Measurements from ENCODE around the gene ZWILCH.
"Not testable (repeated sequence)": the region's sequence is repeated elsewhere in the genome, so short reads cannot be mapped to it uniquely, and the experiment has no call there.

Gene ZWILCH

DNA sequence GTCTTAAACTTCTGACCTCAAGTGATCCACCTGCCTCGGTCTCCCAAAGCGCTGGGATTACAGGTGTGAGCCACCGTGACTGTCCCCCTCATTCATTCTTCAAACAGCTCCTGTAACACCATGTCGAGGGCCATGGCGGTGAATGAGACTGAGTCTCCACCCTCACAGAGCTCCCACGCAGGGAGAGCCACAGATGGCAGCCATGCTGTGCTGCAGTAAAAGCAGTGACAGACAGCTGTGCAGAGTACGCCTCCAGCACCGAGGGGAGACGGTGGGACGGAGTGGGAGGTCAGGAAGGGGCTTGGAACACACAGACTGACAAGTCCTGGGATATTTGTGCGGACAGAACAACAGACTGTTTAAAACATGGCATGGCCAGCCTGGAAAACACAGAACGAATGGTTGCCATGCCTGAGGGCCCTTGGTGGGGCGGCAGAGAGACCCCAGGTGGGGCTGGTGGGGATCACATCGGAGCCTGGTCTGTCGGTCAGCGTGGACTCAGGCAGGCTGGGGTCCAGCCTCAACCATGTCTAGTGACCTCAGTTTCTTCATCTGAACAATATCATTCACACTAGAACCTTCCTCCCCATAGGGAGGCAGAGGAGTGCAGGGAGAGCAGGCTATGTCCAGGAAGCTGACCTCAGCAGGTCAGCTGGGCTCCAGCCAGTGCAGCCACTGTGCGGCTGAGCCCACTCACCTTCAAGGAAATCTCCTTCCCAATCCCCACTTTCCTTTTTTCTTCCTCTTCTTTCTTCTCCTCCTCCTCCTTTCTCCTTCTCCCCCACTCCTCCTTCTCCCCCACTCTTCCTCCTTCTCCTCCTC is 81.2 kb downstream of the ZWILCH start:
- DNase-seq, result no peak

DNA sequence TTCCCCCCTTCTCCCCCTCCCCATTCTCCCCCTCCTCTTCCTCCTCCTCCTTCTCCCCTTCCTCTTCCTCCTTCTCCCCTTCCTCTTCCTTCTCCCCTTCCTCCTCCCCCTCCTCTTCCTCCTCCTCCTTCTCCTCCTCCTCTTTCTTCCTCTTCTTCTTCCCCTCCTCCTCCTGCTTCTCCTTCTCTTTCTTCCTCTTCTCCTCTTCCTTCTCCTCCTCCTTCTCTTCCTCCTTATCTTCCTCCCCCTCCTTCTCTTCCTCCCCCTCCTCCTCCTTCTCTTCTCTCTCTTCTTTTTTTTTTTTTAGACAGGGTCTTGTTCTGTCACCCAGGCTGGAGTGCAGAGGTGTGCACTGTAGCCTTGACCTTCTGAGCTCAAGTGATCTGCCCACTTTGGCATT is 81.9 kb downstream of the ZWILCH start:
- no peak for DNase-seq

DNA sequence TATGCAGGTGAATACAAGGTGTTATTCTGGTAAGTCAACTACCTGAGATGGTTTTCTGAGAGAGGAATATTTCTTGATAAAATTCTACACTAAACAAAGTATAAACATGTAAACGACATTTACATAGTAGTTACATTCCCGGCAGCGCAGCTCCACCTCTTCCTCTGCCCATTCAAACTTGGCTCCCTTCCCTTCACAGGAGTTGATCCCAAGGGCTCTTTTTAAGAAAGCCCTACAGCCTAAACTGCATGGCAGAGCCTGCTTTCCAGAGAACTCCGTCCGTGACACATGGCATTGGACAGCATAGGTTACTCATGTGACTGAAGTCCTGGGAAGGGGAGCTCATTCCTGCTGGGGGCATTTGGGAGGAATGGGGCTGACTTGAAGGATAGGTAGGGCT is 82.6 kb downstream of the ZWILCH start:
- no peak for DNase-seq

DNA sequence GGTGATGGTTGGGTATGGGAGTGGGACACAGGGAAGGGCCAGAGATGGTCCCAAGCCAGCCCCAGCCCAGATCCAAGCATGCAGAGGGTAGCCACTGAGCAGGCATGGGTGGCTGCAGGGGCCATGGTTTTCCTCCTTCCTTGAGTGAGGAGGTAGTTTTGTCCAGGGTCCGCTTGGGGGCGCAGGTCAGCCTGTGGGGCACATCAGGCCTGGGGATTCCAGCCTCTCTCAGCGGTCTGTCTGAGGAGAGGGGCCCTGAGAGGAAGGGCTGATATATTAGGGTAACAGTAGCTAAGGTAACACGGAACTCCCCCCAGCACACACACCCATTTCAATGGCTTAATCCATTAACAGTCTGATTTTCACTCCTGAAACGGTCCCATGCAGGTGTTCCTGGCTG is 83.4 kb downstream of the ZWILCH start:
- no peak for DNase-seq

DNA sequence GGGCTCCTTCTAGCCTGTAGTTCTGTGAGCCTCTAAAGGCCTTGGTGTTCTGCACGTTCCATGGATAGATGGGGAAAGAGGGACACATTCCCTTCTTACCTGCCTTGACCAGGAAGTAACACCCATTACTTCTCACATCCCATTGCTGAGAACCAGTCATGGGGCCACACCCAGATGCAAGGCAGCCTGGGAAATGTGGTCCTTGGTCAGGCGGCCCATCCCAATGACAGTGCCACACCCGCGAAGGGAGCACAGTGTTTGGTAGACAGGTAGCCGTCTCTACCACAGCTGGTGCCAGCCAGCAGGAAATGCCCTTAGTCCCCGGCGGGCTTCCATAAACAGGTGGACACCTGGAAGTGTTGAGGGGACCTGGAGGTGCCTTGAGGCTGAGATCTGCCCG is 83.8 kb downstream of the ZWILCH start:
- no peak for DNase-seq

DNA sequence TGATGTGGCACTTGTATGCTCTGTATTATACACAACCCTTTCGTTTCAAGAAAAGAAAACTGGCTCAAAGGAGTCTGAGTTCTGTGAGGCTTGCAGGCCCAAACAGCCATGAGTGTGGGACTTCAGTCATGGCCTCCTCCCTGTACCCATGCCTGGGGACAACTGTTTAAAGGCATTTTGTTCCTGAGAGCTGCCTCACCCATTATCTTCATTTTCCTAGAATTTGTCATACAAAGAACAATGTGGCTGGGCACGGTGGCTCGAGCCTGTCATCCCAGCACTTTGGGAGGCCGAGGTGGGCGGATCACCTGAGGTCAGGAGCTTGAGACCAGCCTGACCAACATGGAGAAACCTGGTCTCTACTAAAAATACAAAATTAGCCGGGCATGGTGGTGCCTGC is 84.3 kb downstream of the ZWILCH start:
- DNase-seq, result not testable (repeated sequence)

DNA sequence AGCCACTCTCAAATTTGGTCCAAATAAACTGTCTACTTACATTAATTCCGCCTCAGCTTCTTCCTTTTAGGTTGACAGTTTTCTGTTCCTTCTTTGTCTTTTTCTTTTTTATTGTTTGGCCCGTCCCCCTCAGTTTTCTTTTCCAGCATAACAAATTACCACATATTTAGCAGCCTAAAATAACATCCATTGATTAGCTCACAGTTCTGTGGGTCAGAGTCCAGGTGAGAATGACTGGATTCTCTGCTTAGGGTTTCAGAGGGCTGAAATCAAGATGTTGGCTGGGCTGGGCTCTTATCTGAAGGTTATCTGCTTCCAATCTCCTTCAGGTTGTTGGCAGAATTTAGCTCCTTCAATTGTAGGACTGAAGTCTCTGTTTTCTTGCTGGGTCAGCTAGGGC is 85.3 kb downstream of the ZWILCH start:
- DNase-seq, result no peak

DNA sequence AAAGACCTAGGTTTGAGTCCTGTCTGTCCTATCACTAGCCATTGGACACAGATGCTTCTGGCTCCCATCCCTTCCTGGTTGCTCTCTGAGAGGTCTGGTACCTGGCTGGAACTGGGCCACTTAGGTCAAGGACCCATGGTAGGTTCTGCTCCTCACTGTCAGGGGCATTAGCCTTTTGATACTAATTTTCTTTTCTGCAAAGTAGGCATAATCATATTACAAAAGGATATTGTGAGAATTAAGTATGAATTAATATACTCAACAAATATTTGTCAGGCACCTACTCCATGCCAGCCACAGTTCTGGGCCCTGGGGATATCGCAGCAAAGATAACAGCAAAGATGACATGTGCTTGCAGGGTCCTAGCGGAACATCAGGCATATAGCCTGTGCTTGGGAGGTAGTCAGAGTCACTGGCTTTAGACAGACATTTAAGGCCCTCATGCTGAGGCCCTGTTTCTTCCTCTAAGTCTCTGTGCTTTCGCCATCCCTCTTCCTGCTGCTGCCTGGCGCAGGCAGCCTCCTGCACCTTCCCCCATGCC is 86.3 kb downstream of the ZWILCH start:
- DNase-seq, result no peak

DNA sequence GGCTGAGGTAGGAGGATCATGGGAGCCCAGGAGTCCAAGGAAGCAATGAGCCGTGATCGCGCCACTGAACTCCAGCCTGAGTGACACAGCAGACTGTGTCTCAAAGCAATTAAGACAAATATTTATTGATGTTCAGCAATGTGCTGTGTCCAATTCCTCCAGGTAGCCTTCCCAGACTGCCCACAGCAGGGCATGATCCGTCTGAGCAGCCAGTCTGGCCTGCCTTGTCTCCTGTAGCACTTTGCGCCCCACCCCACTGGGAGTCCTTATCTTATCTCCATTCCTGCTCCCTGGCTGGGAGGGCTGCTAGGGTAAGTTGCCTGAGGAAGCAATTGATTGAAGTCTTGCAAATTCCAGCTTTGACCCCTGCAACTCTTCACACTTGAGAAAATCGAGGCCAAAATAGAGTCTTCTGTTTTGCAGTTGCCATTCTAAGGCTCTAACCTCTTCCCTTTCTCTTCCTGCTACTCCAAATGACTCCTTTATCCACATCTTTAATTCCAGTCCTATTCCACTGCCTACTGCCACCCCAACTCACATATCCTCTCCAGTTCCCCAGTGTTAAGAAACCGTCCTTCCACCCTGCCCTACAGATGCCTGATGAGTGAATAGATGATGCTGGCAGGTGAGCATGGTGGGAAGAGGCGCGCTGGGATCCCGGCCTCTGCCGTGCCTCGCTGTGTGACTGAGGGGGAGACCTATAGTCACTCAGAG is 87.5 kb downstream of the ZWILCH start:
- no peak for DNase-seq

DNA sequence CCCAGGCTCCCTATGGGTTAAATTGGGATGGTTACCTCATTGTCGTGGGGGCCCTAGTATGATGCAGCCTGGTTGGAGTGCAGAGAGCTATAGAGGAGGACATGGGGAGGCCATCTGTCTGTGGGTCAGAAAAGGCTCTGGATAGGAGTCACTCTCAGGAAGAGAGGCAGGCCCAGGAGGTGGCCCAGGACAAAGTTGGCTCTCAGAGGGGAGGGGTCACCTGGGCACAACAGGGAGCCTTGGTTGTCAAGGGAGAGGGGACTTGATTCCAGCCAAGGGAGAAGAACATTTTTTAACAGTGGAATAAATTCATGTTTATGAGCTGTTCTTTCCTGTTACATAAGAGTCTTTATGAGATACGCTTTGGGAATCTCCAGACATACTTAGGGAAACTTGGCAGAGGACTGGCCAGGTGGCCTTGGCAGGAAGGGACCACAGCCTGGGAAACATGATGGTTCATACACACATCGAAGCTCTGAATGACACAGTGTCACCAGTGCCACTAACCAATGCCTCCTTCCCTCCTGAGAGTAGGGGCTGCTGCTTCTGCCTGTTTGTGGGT is 88.2 kb downstream of the ZWILCH start:
- no peak for DNase-seq

DNA sequence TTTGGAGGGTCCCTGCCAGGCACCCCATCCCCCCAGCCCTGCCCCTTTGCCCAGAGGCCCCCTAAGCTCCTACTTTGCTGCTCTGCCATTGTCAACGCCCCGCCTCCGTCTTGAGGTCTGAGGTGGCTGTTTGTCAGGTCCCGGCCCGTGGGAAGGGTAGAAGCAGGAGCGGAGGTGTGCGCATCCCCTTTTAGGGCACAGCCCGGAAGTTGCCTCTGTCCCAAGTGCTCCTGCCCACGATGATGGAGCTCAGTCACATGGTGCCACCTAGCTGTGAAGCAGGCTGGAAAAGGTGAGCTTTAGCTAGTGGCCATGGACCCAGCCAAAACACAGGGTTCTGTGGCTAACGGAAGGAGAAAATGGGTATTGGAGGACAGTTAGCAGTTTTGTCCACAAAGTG is 89.2 kb downstream of the ZWILCH start:
- no peak for DNase-seq

DNA sequence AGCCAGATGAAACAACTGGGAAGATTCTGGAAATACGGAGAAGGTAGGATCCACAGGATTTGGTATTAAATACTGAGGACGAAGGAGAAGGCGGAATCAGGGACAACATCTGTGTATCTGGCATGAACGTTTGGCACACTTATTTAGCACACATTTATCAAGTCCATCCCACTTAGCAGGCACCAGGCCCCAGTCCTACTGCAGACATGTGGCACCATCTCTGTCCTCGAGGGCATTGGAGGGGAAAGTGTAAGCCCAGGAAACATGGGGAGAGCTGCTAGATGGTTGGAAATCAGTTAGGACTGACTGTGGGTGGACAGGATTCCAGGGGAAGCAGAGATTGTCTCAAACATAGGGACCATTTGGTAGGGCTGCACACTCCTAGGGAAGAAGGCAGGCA is 89.7 kb downstream of the ZWILCH start:
- no peak for DNase-seq

DNA sequence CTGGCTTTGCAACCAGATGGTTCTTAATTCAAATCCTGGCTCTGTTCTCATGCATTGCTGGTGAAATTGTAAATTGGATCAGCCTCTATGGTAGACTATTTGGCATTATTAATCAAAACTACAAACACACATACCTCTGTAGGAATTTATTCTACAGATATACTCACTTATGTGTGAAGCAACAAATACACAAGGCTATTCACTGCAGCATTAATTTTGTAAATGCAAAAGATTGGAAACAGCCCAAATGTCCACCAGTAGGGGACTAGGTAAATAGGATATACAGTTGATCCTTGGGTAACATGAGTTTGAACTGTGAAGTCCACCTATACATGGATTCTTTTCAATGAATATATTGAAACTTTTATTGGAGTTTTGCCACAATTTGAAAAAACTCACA is 90.2 kb downstream of the ZWILCH start:
- DNase-seq, result no peak

DNA sequence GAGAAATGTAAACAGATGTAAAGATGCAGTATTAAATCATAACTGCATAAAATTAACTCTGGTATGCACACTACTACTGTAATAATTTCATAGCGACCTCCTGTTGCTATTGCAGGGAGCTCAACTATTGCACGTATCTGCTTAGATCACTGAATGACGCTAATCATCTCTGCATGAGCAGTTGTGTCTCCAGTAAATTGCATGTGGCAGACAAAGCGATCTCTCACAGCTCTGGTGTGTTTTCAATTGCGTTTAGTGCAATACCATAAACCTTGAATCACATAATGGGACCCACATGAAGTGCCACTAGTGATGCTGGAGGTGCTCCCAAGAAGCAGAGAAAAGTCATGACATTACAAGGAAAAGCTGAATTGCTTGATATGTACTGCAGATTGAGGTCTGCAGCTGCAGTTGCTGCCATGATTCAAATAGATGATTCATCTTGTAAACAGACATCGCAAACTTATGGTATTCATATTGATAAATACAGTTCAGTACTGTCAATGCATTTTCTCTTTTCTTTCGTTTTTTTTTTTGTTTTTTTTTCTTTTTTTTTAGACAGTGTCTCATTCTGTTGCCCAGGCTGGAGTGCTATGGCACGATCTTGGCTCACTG is 90.9 kb downstream of the ZWILCH start:
- DNase-seq, result no peak

DNA sequence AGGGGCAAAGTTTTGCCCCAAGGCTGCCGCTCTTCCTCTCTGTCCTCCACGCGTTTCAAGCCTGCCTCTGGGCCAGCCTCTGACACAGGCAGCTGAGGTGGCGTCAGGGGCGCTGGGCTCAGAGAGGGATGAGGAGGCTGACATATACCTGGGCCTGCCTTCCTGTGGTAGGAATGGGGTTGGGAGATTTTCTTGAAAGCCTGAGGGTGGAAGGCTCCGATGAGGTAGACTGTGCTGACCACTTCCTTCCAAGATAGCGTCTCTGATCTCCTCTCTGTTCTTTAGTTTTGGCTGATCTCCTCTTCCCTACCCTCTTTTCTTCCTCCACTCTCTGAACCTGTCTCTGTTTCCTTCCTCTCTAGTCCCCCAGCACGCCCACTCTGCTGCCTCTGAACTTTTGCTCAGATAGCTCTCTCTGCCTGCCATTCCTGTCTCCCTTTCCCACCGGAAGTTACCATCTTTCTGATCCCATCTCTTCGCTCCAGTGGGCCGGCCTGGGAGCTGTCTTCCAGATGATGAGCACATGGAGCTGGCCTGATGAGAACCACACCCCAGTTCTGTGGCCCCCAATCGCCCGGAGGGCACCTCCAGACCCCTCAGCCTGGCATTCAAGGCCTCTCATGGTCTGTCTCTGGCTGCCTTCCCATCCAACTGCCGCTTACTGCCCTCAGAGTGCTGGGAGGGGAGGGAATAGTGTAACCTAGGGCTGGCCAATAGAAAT is 93.1 kb downstream of the ZWILCH start:
- DNase-seq, result no peak
